B cell (primary cell): ENCODE results near the gene MTHFD1L. TPM values are rescaled to one million over a fixed set of nuclear protein-coding genes. Genes with fewer than 3 reads are reported as not detected.

Experiments
- ATAC-seq: fragments of 200-7000 bp; cut with Tn5 transposase; one replicate; pipeline ENCODE4 v1.10.0; 2021; ENCODE audit warnings: low read depth, mild to moderate bottlenecking, moderate number of reproducible peaks, moderate library complexity
- CTCF ChIA-PET: fragments of 350-600 bp; sonication (Branson Sonifier 250); formaldehyde crosslinking; loops from one replicate; lab custom pipeline; 2021; ENCODE audit warnings: antibody characterized with exemption, inconsistent platforms; lab: Charles Lee
- POLR2A ChIA-PET: fragments of 350-600 bp; sonication (Branson Sonifier 250); formaldehyde crosslinking; loops from one replicate; lab custom pipeline; 2021; ENCODE audit warnings: antibody characterized with exemption; lab: Charles Lee
- DNase-seq: peaks from one replicate; pipeline ENCODE4 v3.0.0; 2013
- H2AFZ ChIP-seq: 2 replicates; pipeline ENCODE4 v1.6.1; 2012; ENCODE audit warnings: mild to moderate bottlenecking, low read depth, low read length; ENCODE audit not compliant: insufficient read depth, poor library complexity, severe bottlenecking
- H3K27ac ChIP-seq, 2 donors: 1 replicate in 1 of 2; 2 replicates in 1 of 2; pipeline ENCODE4 v1.5.1; 2012 to 2013; ENCODE audit warnings: low read length in 2 of 2, mild to moderate bottlenecking in 2 of 2, moderate library complexity in 1 of 2
- H3K27me3 ChIP-seq, 4 experiments: fragments of 200-600 bp in 1 of 4; sonication (generic) in 1 of 4; replicated peaks in 1 of 4; 1 replicate in 2 of 4; 2 replicates in 2 of 4; pipeline versions ENCODE4 v1.6.1 to v1.7.0; 2013 to 2016; ENCODE audit warnings: low read length in 3 of 4, mild to moderate bottlenecking in 2 of 4, mixed read lengths in 1 of 4, moderate library complexity in 1 of 4; ENCODE audit not compliant: insufficient read depth in 4 of 4, control insufficient read depth in 3 of 4; ENCODE audit errors: control extremely low read depth in 1 of 4
- H3K36me3 ChIP-seq, 2 experiments: replicated peaks in 1 of 2; 1 replicate in 1 of 2; 2 replicates in 1 of 2; pipeline versions ENCODE4 v1.6.1 to v1.7.1; 2013; ENCODE audit warnings: low read length in 1 of 2; ENCODE audit not compliant: insufficient read depth in 2 of 2, control insufficient read depth in 1 of 2; ENCODE audit errors: control extremely low read depth in 1 of 2, extremely low read depth in 1 of 2
- H3K4me1 ChIP-seq, 2 donors: fragments of 200-600 bp in 1 of 2; sonication (generic) in 1 of 2; 1 replicate in 1 of 2; 2 replicates in 1 of 2; pipeline versions ENCODE4 v1.5.1 to v1.6.1; 2013 to 2017; ENCODE audit warnings: low read length in 2 of 2; ENCODE audit not compliant: control insufficient read depth in 2 of 2, insufficient read depth in 2 of 2
- H3K4me2 ChIP-seq: replicated peaks from 2 replicates; pipeline ENCODE3; 2012; ENCODE audit warnings: mild to moderate bottlenecking, low read depth, low read length; ENCODE audit not compliant: poor library complexity, severe bottlenecking
- H3K4me3 ChIP-seq, 5 experiments: fragments of 200-600 bp in 1 of 5; sonication (generic) in 1 of 5; 1 replicate in 3 of 5; 2 replicates in 2 of 5; pipeline versions ENCODE4 v1.5.1 to v1.7.0; 2011 to 2016; ENCODE audit warnings: low read length in 4 of 5, mild to moderate bottlenecking in 4 of 5, low read depth in 2 of 5, control low read depth in 1 of 5, moderate library complexity in 1 of 5; ENCODE audit not compliant: insufficient read depth in 1 of 5; ENCODE audit errors: control extremely low read depth in 1 of 5, extremely low read depth in 1 of 5
- H3K79me2 ChIP-seq: fragments of 200-600 bp; sonication (generic); one replicate; pipeline ENCODE4 v1.6.0; 2016; ENCODE audit warnings: low read length; ENCODE audit not compliant: control insufficient read depth, insufficient read depth
- H3K9ac ChIP-seq: fragments of 200-600 bp; sonication (generic); 2 replicates; pipeline ENCODE4 v1.6.1; 2017; ENCODE audit warnings: mild to moderate bottlenecking, low read length, moderate library complexity
- H3K9me3 ChIP-seq, 3 donors: one replicate each; pipeline versions ENCODE4 v1.6.1 to v1.7.1; 2013; ENCODE audit warnings: low read length in 2 of 3; ENCODE audit not compliant: control insufficient read depth in 2 of 3, insufficient read depth in 1 of 3; ENCODE audit errors: control extremely low read depth in 1 of 3
- H4K20me1 ChIP-seq: 2 replicates; pipeline ENCODE4 v1.6.0; 2012; ENCODE audit warnings: mild to moderate bottlenecking, low read length; ENCODE audit not compliant: insufficient read depth, control insufficient read depth, poor library complexity, severe bottlenecking
- H3K27ac Mint-ChIP-seq: one replicate; pipeline ENCODE4 v1.8.0; 2021; ENCODE audit warnings: mixed read lengths
- H3K27me3 Mint-ChIP-seq: one replicate; pipeline ENCODE4 v1.8.0; 2021; ENCODE audit warnings: mixed read lengths
- H3K4me1 Mint-ChIP-seq: one replicate; pipeline ENCODE4 v1.8.0; 2021; ENCODE audit warnings: mixed read lengths
- H3K4me3 Mint-ChIP-seq: one replicate; pipeline ENCODE4 v1.8.0; 2021; ENCODE audit warnings: mixed read lengths
- H3K9me3 Mint-ChIP-seq: one replicate; pipeline ENCODE4 v1.8.0; 2022; ENCODE audit warnings: mixed read lengths; ENCODE audit not compliant: insufficient read depth
- CTCF ChIP-seq: fragments of 200-600 bp; IDR thresholded peaks from one replicate; pipeline ENCODE4 v1.8.0; 2022; ENCODE audit warnings: antibody characterized with exemption, mild to moderate bottlenecking
- EZH2 ChIP-seq: IDR thresholded peaks from 2 replicates; pipeline ENCODE4 v1.6.1; 2012; ENCODE audit warnings: borderline replicate concordance, low read depth, mild to moderate bottlenecking, moderate library complexity, low read length; ENCODE audit not compliant: insufficient read depth, poor library complexity, severe bottlenecking
- WGBS: methylation state at CpG from one replicate; pipeline ENCODE4 v1.1.5; 2013; ENCODE audit warnings: missing lambda C conversion rate; ENCODE audit not compliant: insufficient coverage; 5-methylcytosine and 5-hydroxymethylcytosine counted together
- intact Hi-C: fragments of 100-400 bp; cut with micrococcal nuclease; formaldehyde crosslinking; loops from one replicate; pipeline ENCODE4 v1.10.0; 2022
- polyA plus RNA-seq: library from polyadenylated mRNA; depleted of rRNA; stranded (reverse); fragments of >200 nt; gene quantifications from 2 replicates; pipeline ENCODE4 v1.2.3, GENCODE V29; 2012
- total RNA-seq, 2 donors: library from RNA; stranded (reverse); fragments of 120-200 nt in 1 of 2; gene quantifications; 1 replicate in 1 of 2; 2 replicates in 1 of 2; pipeline versions ENCODE4 v1.2.3 to v1.2.4, GENCODE V29; 2013 to 2022

The MTHFD1L gene
- total and polyA plus RNA-seq, 2 donors (not counting 1 experiment from before 2014, with no cell fraction given), result 2.9 to 16.1 TPM

DNA sequence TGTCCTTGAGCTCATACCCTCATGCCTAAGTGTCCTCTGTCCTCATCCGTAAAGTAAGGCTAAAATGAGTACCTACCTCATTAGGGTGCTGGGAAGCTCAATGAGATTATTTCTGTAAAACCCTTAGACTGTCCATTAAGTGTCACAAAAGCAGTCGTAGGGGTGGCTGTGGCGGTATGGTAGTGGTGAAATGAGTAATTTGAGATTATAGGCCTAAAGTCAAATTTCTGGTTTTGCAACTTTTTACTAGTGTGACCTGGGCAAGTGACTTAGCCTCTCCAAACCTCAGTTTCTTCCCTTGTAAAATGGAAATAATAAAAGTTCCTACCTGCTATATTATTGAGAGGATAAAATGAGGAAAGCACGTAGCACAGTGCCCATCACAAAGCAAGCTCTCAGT, 226.1 kb downstream of the MTHFD1L start:
- ATAC-seq, result no peak
- ChIA-PET CTCF (interaction anchor here (0.5 kb wide), 1 partner anchor 997 kb away, joined by 3 read pairs; no protein-coding TSS in a partner anchor), POLR2A (no interaction called here)
- Histone ChIP-seq H3K9me3 (no peaks in the 10 kb centered on the region), H3K36me3 (peaks cover 3% of the 10 kb centered on the region in 2 experiments), H3K4me2 (no peak overlapping the region), H3K79me2 (no peaks in the 10 kb centered on the region), H2AFZ (no peak overlapping the region), H4K20me1 (no peaks in the 10 kb centered on the region), H3K27me3 (no peaks in the 10 kb centered on the region), H3K4me3 (no peak overlapping the region), H3K4me1 (no peaks in the 10 kb centered on the region), H3K9ac (no peak overlapping the region), H3K27ac (no peak overlapping the region)
- WGBS, result 100% methylated on average over 2 of the region's 4 CpGs
- intact Hi-C loops, result no loop called here
- DNase-seq, result no peak
- no peaks in the 10 kb centered on the region for H3K27me3 Mint-ChIP-seq
- peaks cover 2% of the 10 kb centered on the region for H3K4me1 Mint-ChIP-seq
- H3K4me3 Mint-ChIP-seq, result no peak overlapping the region
- H3K27ac Mint-ChIP-seq, result no peak overlapping the region
- TF ChIP-seq EZH2 (no peak), CTCF (no peak)
- H3K9me3 Mint-ChIP-seq, result no peaks in the 10 kb centered on the region

GRCh38 chr6:151092591-151092990, 227.1 kb downstream of the MTHFD1L start:
- no peaks in the 10 kb centered on the region for H3K27me3 Mint-ChIP-seq
- CTCF ChIA-PET, result no interaction called here
- no peak for TF ChIP-seq EZH2
- TF ChIP-seq CTCF, result no peak
- H3K9me3 Mint-ChIP-seq, result peaks cover 3% of the 10 kb centered on the region
- H3K27ac ChIP-seq, result no peak overlapping the region
- 50% methylated on average over 1 of the region's 5 CpGs for whole genome bisulfite sequencing
- H3K9me3 ChIP-seq, result no peaks in the 10 kb centered on the region
- POLR2A ChIA-PET, result no interaction called here
- no peaks in the 10 kb centered on the region for H4K20me1 ChIP-seq
- H3K4me1 ChIP-seq, result no peaks in the 10 kb centered on the region
- peaks cover 2% of the 10 kb centered on the region for H3K4me1 Mint-ChIP-seq
- no peak overlapping the region for H3K4me3 Mint-ChIP-seq
- H3K27ac Mint-ChIP-seq, result no peak overlapping the region
- H3K36me3 ChIP-seq, result peaks cover 3% of the 10 kb centered on the region in 2 experiments
- H3K9ac ChIP-seq, result no peak overlapping the region
- no peak for ATAC-seq
- DNase-seq, result no peak
- no peak overlapping the region for H3K4me2 ChIP-seq
- intact Hi-C loops, result no loop called here
- H3K79me2 ChIP-seq, result no peaks in the 10 kb centered on the region
- no peaks in the 10 kb centered on the region for H3K27me3 ChIP-seq
- no peak overlapping the region for H3K4me3 ChIP-seq
- no peak overlapping the region for H2AFZ ChIP-seq
